Esophagus muscularis mucosa (tissue), 2 donors: Measurements from ENCODE around the gene GAMT.

Experiments used
- EP300 ChIP-seq: sonication (generic); formaldehyde crosslinking; IDR thresholded peaks from one replicate; pipeline ENCODE4 v1.6.1; 2017; ENCODE audit warnings: antibody characterized with exemption
- POLR2A ChIP-seq: fragments of 450-650 bp; IDR thresholded peaks from one replicate; pipeline ENCODE4 v1.6.1; 2017; ENCODE audit warnings: antibody characterized with exemption, moderate library complexity, mild to moderate bottlenecking, low read depth

DNA sequence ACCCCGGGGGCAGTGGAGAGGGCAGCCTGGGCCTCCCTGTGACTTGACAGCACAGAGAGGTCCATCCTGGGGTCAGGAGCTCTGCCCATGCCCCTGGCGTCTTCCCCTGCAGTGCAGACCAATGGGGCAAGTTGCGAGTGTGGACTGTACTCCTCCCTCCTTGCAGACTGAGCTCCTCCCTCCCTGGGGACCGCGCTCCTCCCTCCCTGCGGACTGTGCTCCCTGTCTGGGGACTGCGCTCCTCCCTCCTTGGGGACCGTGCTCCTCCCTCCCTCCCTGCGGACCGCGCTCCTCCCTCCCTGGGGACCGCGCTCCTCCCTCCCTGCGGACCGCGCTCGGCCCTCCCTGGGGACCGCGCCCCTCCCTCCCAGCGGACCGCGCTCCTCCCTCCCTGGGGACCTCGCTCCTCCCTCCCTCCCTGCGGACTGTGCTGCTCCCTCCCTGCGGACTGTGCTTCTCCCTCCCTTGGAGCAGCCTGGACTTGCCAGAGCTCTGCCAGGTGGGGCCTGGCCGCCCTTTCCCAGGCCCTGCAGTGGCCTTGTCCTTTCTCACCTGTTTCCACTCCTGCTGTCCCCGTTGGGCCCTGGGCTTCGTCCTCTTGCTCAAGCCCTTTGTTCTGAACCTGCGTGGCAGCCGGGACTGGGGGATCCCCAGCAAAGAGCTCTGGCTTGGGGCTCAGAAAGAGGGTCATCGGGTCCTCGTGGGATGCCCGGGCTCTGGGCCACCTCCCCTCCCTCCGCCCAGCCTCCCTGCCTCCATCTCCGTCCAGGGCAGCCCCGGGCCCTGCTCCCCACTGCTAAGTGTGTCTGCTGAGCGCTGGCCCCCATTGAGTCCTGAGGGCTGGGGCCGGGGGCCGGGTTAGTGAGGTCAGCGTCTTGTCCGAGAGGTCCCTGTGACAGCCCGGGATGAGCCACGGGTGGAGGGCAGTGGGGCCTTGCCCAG, 6.8 kb downstream of the GAMT start:
- TF ChIP-seq POLR2A (no peak), EP300 (no peak)
